ENCODE measurements around the gene WFDC10A. TPM values are rescaled to one million over a fixed set of nuclear protein-coding genes. Genes with fewer than 3 reads are reported as not detected.
"Not testable (repeated sequence)": the region's sequence is repeated elsewhere in the genome, so short reads cannot be mapped to it uniquely, and the experiment has no call there.

The WFDC10A gene
- total RNA-seq: not detected

DNA sequence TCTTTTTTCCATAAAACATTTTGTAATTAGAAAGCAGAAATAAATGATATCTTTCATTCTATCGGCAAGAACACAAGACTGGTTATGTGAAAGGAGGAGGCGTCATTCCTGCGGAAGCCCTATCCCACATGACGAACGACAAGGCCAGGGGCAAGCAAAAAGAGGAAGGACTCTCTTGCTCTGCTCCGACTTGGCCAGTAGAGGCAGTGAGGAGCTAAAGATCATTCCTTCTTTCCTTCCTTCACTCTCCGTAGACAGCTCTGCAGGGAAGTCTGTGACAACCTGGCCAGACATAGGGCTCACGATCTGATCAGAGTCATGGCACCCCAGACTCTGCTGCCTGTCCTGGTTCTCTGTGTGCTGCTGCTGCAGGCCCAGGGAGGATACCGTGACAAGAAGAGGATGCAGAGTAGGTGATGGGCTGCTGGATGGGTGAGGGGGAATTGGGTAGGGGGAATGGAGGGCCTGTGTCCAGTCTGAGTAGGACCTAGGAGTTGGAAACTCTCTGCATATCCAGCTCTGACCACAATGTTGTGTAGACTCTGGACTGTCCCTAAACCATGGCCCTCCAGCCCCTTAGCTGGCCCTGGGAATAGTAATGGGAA lies at the start of gene WFDC10A:
Gene WFDC10A (plus strand): TSS at position 244 of the 605 bp plus-strand sequence. CDS start 75 bp downstream, at position 319.
- peak; percentile 2 for DNase-seq

DNA sequence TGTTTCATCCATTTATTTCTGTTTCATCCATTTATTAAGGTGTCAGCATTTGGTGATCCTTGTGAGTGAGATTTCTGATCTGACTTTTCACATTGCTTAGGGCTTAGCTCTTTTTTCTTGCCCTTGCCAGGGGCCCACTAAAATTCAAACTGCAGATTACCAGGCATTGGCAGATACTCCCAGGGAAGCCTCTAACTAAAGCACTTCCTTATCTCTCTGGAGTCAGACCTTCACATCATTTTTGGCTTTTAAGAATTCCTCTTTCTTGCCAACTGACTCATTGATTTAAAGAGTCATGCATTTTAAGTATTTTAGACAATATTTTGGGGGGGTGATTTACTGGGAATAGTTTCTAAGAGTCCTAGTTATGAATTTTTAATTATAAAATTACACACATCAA lies 47.8 kb upstream of the WFDC10A start:
- no peak for DNase-seq

DNA sequence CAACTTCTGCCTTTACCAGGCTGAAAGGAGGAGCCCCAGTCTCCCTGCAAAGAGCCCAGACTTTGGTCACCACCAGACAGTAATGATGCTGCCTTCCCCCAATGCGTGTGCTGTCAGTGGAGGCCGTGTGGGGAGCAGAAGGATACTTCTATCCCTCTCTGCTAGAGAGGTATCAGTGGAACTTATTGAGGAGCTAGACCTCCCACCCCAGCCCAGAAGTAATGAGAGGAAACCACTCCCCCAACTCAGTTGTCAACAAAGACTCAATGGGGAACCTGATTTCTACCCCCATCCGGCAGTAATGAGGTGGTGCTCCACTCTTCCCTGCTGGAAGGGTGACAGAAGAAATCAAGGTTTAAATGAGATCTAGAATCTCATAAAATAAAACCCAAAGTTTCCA lies 46.0 kb upstream of the WFDC10A start:
- DNase-seq: no peak

DNA sequence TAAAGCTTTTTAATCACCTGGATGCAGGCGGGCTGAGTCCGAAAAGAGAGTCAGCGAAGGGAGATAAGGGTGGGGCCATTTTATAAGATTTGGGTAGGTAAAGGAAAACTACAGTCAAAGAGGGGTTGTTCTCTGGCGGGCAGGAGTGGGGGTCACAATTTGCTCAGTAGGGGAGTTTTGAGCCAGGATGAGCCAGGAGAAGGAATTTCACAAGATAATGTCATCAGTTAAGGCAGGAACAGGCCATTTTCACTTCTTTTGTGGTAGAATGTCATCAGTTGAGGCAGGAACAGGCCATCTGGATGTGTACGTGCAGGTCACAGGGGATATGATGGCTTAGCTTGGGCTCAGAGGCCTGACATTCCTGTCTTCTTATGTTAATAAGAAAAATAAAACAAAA lies 45.2 kb upstream of the WFDC10A start:
- DNase-seq: not testable (repeated sequence)

DNA sequence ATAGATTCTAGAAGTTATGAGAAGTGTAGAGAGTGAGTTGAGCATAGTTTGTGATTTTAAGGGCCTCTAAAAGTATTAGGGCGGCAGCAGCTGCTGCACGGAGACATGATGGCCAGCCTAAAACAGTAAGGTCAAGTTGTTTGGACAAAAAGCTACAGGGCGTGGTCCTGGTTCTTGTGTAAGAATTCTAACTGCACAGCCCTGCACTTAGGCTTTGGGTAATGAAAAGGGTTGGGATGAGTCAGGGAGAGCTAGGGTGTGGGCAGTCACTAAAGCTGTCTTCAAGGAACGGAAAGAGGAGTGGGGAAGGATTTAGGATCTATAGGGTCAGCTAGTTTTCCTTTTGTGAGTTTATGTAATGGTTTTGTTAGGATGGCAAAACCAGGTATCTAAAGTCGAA lies 43.6 kb upstream of the WFDC10A start:
- DNase-seq: not testable (repeated sequence)

DNA sequence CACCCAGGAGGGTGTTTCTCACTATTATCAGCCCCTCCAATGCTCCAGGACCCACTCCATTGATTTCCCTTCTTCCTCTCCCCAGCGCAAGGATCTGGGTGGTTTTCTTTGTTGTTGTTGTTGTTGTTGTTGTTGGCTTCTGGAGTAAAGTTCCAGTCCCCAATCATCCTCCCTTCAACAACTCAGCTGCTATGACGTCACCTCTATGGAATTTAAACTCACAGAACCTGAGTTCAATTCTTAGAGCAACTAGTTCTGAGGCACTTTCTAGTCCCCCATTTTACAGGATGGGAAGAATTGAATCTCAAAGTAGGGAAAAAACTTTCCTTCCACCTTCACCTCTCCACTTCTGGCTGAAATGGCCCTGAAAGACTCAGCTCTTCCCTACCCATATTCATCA lies 40.7 kb upstream of the WFDC10A start:
- no peak for DNase-seq

DNA sequence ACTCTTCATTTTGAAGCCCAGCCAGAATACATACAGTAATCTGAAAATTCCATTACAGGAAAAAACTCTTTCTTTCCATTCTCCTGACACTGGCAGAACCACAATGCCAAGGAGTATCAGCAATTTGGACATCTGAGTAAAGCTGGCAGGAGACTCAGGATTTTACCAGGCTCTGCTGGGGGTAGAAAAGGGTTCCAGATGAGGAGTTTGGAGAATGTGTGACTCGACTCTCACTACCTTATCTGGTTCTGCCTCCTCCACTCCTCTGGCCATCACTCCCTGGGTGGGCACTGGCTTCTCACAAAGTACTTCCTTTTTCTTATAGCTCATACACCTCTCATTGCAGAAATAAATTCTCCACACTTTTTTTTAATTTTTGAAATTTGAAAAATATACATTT lies 39.8 kb upstream of the WFDC10A start:
- no peak for DNase-seq

DNA sequence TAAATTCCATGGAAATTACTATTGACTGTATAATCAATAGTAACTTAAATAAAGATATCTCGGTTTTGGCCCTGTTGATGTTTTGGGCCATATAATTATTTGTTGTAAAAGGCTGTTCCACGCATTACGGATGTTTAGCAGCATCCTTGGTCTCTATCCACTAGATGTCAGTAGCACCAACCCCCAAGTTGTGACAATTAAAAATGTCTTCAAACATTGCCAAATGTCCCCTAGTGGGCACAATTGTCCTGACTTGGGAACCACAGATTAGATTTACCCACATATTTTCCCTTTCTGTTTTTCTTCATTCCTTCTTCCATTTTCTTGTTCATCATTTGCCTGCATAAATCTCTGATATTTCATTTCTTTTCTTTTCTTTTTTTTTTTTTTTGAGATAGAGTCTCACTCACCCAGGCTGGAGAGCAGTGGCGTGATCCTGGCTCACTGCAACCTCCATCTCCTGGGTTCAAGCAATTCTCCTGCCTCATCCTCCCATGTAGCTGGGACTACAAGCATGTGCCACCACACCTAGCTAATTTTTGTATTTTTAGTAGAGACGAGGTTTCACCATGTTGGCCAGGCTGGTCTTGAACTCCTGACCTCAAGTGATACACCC lies 36.9 kb upstream of the WFDC10A start:
- peak; percentile 11 for DNase-seq

DNA sequence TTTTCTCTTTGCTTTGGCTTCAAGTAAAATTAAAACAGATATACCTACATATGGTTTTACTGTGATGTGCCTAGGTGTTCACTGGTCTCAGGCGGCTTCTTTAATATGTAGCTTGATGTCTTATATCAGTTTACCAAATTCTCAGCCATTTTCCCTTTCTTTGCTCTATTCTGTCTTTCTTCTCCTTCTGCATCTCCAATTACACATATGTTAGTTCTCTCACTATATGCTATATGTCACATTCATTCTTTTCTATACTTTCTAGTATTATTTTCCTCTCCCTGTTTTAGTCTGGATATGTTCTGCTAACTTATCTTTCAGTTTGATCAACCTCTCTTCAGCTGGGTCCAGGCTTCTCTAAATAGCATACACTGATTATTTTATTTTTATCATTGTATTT lies 36.0 kb upstream of the WFDC10A start:
- DNase-seq: no peak

DNA sequence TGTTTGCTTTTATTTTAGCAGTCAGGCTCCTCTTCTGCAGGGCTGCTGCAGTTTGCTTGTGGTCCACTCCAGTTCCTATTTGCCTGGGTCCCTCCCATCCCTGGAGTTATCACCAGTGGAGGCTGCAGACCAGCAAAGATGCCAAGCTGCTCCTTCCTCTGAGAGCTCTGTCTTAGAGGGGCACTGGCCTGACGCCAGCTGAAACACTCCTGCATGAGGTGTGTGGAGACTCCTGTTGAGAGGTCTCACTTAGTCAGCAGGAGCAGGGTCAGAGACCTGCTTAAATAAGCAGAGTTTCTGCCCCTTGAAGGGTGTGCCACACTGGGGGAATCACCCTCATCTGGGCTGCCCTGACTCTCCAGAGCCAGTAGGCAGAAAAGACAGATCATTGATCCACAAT lies 34.3 kb upstream of the WFDC10A start:
- no peak for DNase-seq

DNA sequence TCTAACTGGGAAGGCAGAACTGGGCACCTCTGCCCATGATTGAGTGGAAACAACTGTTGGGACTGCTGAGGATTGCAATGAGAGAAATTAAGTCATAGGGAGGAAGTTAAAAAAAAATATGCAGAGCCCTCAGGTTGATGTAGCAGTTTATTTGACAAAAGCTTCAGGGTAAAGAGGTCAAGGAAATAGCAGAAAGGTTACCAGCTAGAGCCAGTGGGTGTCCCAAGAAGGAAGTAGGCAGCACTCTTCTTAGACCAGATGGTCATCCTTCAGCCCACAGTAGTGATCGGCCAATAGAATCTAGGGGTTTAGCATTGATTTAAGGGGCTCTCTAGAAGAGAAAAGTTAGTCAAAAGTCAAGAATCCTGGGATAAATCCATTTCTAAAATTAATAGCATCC lies 21.7 kb upstream of the WFDC10A start:
- DNase-seq: no peak

DNA sequence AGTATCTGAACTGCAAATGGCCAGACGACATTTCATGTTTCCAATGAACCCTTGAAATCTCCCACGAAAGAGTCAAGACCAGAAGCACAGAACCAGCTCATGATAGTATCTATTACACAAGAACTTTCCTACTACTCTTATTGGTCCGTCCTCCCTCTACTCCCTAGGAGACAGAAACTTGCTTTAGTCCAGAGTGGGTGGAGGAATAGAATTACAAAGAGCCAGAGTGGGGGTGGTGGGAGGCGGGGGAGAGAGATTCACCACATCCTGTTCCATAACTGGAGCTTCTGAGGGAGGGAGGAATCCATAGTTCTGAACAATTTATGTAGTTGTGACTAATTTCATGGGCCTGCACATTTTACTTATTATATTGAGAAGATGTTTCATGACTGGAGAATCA lies 18.5 kb upstream of the WFDC10A start:
- no peak for DNase-seq

DNA sequence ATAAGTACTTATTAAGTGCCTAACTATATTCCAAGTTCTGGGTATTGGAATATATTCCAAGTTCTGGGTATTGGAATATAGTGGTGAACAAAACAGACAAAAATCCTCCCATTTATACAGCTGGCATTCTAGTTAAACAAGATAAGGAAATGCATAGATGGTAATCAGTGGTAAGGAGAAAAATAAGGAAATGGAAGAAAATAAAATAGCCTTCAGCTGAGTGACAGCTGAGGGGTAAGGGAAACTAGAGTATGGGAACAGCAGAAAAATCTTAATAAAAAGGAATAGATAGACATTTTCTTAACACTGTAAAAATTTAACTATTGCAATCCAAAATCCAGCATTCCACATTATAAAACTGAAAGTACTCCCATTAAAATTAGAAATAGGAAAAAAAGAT lies 17.2 kb upstream of the WFDC10A start:
- DNase-seq: no peak

DNA sequence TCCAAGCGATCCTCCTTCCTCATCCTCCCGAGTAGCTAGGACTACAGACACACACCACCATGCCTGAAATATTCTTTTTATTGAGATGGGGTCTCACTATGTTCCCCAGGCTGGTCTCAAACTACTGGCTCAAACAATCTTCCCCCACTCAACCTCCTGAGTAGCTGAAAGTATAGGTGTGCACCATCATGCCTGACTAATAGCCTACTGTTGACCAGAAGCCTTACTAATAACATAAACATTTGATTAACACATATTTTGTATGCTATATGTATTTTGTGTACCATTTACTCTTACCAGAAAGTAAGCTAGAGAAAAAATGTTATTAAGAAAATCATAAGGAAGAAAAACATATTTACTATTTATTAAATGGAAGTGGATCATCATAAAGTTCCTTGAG lies 11.9 kb upstream of the WFDC10A start:
- no peak for DNase-seq

DNA sequence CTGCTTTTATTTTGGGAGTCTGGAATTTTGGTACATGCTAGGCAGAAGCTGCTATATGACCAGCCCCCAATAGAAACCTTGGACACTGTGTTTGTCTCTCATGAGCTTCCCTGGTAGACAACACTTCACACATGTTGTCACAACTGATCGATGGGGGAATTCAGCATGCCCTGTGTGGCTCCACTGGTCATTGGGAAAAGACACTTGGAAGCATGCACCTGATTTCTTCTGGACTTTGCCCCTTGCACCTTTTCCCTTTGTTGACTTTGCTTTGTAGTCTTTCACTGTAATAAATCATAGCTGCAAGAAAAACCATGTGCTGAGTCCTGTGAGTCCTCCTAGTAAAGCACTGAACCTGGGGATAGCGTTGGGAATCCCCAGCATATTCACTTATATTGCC lies 7.9 kb upstream of the WFDC10A start:
- no peak for DNase-seq

DNA sequence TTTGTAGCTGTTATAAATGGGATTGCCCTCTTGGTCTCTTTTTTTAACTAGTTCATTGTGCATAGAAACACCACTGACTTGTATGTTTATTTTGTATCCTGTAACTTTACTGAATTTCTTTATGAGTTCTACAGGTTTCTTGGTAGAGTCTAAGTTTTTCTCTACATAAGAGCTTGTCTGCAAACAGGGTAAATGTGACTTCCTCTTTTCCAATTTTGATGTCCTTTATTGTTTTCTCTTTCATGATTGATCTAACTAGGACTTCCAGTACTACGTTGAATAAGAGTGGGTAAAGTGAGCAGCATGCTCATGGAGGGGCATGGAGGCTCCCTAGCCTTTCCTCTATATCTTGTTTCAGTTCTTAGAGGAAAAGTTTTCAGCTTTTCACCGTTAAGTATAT lies 3.0 kb upstream of the WFDC10A start:
- DNase-seq: no peak

DNA sequence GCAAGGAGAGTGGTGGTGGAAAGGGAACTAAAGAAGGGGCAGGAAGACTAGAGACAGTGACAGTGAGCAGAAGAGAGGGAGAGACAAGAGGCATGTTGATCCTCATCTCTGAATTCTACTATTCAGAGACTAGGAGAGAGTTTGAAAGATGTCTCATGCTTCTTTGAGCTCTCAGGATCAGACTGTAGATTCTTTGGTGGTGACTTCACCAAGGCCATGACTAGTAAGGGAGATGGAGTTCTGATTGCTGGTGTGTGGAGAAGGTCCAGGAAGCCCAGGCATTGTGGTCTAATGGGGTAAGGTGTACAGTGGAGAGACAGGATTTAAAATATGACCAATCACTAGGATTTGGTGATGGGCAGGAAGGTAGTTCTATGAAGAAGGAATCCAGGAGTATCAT lies 832 bp downstream of the WFDC10A start:
- no peak for DNase-seq

DNA sequence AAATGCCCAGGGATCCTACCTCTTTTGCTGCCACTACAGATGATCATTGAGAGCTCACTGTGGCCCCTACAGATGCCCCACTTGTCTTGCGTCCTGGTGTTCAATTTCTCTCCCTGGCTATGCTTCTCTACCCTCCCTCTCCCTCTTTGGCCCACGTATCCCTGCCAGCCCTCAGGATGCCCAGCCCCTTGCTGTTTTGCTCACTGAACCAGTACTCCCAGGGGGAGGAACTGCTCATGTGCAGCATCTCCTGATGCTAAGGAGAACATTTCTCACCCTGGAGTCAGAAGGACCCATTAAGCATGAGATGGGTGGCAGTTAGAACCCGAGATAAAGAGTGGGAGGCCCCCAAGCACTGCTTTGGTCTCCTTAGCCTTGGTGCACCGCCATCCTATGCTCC lies 1.6 kb downstream of the WFDC10A start, which contains the start of gene WFDC9:
Gene WFDC9 (minus strand): TSS at position 101 of the 400 bp plus-strand sequence. CDS start 21,103 bp downstream, outside the sequence.
- no peak for DNase-seq

DNA sequence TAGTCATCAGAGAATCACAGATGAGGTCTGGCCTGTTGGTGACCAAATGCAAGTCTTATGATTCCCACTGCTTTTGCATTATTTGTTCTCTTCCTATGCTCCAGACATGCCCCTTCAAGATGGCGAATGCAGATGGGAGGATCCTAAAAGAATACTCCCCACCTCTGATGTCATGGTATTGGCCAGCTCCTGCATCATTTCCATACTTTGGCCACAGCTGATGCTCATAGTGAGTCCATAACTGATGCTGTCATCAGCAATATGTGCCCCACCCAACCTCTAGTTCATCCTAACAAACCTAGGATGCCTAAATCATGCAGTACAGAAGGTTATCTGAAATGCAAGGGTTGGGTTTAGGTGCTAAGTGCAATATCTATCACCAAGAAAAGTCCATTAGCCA lies 7.0 kb downstream of the WFDC10A start:
- no peak for DNase-seq

DNA sequence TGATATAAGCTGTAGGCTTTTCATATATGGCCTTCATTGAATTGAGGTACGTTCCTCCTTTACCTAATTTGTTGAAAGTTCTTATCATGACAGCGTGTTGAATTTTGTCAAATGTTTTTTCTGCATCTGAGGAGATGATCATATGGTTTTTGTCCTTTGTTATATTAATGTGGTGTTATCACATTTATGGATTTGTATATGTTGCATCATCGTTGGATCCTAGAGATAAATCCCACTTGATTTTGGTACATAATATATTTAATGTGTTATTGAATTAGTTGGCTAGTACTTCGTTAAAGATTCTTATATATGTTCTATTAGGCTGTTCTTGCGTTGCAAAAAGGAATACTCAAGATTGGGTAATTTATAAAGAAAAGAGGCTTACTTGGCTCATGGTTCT lies 10.1 kb downstream of the WFDC10A start:
- DNase-seq: no peak

DNA sequence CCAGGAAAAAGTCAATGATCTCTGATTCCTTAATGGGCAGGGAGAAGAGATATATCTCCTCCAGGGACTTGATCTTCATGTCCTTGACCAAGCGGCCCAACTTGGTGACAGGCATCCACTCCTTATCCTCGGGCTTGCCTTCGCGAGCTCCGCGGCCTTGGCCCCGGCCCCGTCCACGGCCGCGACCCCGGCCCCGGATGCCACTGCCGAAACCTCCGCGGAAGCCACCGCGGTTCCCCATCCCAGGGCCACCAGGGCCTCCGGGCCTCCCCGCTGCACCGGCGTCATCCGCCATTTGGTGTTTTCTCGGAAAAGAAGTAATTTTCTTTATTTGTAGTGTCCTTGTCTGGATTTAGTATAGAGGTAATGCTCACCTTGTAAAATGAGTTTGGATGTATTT lies 11.5 kb downstream of the WFDC10A start:
- not testable (repeated sequence) for DNase-seq

DNA sequence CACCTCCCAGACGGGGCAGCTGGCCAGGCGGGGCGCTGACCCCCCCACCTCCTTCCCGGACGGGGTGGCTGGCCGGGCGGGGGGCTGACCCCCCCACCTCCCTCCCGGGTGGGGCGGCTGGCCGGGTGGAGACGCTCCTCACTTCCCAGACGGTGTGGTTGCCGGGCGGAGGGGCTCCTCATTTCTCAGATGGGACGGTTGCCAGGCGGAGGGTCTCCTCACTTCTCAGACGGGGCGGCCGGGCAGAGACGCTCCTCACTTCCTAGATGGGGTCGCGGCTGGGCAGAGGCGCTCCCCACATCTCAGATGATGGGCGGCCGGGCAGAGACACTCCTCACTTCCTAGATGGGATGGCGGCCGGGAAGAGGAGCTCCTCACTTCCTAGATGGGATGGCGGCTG lies 16.3 kb downstream of the WFDC10A start:
- not testable (repeated sequence) for DNase-seq

DNA sequence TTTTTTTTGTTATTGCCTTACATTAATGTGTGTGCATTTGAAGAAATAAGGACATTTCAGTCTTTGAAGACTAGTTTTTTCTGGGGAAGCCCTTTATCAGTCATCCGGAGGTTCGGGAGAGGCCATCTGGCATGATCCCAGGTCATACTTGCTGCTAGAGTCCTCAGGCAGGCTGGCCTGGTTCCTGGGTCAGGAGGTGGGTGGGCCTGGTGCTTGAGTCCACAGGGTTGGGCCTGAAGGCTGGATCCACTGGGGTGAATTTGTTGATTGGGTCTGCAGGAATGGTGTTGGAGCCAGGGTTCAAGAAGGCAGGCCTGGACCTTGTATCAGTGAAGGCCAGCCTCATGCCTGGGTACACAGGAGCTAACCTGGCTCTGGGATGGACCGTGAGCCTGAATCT lies 17.3 kb downstream of the WFDC10A start:
- DNase-seq: no peak

DNA sequence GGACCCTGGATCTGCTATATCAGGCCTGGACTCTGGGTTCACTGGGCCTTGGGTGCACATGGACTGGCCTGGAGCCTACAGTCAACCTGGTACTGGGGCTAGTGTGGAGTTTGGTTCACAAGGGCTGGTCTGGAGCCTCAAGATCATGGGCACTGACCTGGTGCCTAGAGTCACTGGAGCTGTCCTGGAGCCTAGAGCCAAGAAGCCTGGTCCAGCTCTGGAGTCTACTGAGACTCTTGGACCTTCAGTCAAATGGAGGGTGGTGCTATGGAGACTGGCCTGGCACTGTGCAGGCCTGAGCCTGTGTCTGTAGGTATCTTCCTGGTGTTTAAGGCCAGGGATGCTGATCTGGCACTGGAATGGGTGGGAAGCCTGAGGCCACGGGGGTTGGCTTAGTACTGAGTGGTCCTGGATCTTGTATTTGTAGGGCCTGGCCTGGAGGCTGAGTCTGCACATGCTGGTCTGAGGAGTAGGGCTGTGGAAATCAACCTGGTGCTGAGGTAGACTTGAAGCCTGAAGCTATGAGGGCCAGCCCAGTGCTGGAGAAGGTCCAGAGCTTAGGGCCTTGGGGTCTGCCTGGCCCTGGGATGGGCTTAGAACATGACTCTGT lies 18.0 kb downstream of the WFDC10A start:
- DNase-seq: no peak
